A549 (cell line): ENCODE measurements around the gene CWC22.

ENCODE experiments used
- CTCF ChIP-seq: fragments of >200 bp; sonication (Bioruptor Twin); formaldehyde crosslinking; IDR thresholded peaks from 3 replicates; pipeline ENCODE4 v1.5.1; 2016
- ELK1 ChIP-seq: fragments of 150-350 bp; IDR thresholded peaks from 2 replicates; pipeline ENCODE4 v1.6.1; 2014; ENCODE audit warnings: low read depth, mild to moderate bottlenecking, low read length
- MYC ChIP-seq: IDR thresholded peaks from 2 replicates; pipeline ENCODE4 v1.6.1; 2012; ENCODE audit warnings: mild to moderate bottlenecking, inconsistent platforms, low read length, improper control_type of control experiment, borderline replicate concordance
- RAD21 ChIP-seq, 2 experiments: fragments of >200 bp in 1 of 2; sonication (Bioruptor Twin) in 1 of 2; formaldehyde crosslinking in 1 of 2; IDR thresholded peaks in 1 of 2; conservative IDR thresholded peaks in 1 of 2; 2 replicates in 1 of 2; 3 replicates in 1 of 2; pipeline ENCODE4 v1.6.1; 2012 to 2018; ENCODE audit warnings: inconsistent platforms in 1 of 2

GRCh38 chr2:180006231-180006630, 866 bp downstream of the CWC22 start:
- TF ChIP-seq CTCF (no peak), RAD21 (conservative IDR thresholded peaks at IDR 0.05 in 1 of 2, IDR thresholded peaks at IDR 0.05 in 1 of 2) (no peak), MYC (no peak), ELK1 (no peak)
